HG03097 (cell line): Measurements from ENCODE around the gene SLC24A4.

Source experiments
- ATAC-seq: cut with Tn5 transposase; IDR thresholded peaks from one replicate; pipeline ENCODE4 v1.9.1; 2021; ENCODE audit not compliant: unreplicated experiment, low FRiP score

The SLC24A4 gene

DNA sequence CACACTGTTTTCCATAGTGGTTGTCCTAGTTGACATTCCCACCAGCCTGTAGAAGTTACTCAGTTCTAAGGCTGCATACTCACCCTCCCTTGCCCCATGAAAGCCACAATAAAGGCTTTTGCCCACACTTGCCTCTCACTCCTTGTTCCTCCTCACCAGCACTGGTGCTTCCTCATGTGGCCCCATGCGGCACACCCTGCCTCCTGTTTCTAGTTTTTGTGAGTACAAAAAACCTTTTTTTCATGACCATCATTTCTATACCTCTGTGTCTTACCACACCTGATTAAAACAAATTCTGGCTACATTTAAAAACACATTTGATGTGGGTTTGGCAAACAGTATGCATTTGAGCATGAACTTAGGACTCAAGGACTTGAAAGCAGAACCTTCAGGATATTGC is 149.9 kb downstream of the SLC24A4 start:
- no peak for ATAC-seq

DNA sequence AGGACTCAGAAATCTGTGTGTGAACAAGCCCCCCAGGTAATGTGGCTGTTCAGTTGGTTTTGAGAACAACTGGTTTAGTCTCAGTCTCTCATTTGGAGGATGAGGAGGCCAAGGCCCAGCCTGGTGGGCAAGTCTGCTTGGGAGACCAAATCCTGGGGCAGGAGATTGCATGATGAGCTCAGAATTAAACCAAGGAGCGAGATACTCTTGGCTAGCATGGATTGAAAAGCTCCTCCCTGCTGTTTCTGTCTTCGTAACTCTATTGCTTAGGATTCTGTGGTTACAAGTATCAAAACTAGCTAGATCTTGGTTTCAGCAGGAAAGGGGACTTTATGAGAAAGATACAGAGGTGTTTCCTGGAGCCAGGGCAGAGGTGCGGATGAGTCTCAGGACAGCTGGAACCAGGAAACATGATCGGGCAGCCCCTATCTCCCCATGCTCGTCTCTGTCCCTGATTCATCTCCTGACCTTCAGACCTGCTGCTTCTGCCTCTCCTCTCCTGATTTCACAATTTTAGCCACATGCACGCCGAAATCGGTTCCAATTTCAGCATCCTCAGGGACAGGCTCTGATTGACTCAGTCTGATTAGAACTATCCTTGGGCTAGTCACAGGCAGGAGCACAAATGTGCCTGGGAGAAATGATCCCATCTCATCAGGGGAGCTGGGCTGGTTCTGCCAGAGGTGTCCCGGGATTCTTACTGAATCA is 150.4 kb downstream of the SLC24A4 start:
- no peak for ATAC-seq

DNA sequence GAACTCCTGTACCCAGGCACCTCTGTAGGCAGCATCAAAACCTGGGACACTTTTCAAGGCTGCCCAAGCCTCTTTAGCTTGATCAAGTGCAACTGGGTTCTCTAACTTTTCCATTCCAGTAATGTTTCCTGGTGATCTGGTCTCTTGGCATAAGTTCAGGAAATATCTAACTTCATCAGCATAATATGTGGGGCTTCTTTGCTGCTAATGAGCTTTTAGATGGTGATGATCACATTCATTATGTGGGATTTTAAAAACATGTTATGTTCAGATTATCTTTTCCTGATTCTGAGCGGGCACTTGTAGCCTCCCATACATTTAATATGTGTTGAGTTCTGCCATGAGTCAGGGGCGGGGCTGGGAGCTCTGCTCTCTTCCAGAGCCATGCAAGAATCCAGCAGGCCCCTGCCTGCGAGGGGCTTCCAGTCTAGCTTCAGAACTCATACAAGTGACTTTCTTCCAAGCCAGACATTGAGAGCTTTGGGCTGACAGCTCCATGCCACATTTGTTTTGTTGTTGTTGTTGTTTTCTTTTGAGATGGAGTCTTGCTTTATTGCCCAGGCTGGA is 151.1 kb downstream of the SLC24A4 start:
- ATAC-seq, result no peak

DNA sequence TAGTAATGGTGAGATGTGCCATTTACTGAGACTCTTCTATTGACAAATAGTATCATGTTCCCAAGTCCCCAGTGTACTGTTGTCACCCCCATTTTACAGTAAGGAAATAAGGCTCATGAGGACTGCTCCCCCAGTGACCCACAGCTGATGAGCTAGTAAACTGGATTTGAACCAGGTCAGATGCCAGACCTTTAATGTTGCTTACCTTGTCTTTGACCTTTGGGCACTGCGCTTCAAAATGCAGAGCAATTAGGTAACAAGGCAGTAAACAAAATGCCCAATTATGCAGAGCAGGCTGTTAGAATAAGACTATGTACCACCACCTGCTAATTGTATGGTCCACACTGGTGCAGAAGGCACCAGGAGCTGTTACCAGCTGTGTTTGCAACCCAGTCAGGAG is 152.1 kb downstream of the SLC24A4 start:
- ATAC-seq, result no peak

- no peak for ATAC-seq
Observed at GRCh38 chr14:92475451-92476187, 152.7 kb downstream of the SLC24A4 start.

- ATAC-seq, result no peak
Observed at GRCh38 chr14:92480856-92481255, 157.9 kb downstream of the SLC24A4 start.

- ATAC-seq, result no peak
Observed at GRCh38 chr14:92481386-92481785, 158.4 kb downstream of the SLC24A4 start.

- no peak for ATAC-seq
Observed at GRCh38 chr14:92481811-92482555, 159.0 kb downstream of the SLC24A4 start.

GRCh38 chr14:92482621-92483319 is 159.8 kb downstream of the SLC24A4 start:
- ATAC-seq, result no peak

- ATAC-seq, result no peak
Observed at GRCh38 chr14:92484132-92484823, 161.3 kb downstream of the SLC24A4 start.

DNA sequence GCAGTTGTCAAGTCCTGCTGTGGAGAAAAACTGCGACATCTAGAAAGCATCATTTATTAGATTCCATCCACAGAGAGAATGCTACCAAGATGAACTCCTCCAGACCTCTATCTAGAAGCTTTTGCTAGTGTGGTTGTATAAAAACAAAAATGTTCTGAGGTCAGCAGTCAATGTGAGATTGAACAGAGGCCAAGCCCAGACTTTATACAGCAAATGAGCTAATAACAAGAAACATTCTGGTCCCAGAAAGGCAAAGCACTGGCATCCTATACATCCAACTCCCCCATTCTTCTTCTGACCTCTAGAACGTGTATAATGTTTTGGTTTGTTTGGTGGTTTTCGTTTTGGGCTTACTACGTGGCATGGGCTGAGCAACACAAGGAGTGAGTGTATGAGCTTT is 163.9 kb downstream of the SLC24A4 start:
- ATAC-seq, result no peak

GRCh38 chr14:92487513-92488133 is 164.7 kb downstream of the SLC24A4 start:
- no peak for ATAC-seq

GRCh38 chr14:92489394-92490238 is 166.7 kb downstream of the SLC24A4 start:
- no peak for ATAC-seq

DNA sequence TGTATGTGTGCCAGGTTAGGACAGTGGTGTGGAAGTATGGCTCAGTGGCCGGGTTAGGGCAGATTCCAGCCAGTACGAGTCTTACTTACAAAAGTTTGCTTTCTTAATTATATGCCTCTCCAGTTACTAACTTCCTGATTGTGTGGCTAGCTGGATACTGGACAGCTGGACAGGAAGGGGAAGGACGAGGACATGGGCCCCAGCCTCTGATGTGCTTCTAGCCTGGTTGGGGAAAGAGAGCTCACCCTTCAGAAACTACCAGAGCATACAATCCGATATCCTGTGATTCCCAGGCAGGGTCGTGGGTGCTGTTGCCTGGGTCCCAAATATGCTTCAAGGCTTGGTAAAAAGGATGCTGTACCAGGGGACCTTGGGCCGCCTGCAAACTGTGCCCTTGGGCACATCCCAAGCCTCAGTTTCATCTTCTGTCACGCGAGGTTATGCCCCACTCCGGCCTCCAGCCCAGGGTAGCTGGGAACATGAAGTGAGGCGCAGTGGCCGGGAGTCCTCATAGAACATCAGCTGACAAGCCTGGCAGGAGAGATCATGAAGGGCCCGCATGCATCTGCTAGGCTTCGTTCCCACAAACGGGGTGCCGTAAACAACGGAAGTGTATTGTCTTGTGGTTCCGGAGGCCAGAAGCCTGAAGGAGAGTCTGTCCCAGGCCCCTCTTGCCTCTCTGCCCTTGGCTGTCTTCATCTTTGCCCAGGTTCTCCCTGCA is 167.4 kb downstream of the SLC24A4 start:
- no peak for ATAC-seq

- ATAC-seq, result no peak
Observed at GRCh38 chr14:92491782-92492181, 168.8 kb downstream of the SLC24A4 start.

DNA sequence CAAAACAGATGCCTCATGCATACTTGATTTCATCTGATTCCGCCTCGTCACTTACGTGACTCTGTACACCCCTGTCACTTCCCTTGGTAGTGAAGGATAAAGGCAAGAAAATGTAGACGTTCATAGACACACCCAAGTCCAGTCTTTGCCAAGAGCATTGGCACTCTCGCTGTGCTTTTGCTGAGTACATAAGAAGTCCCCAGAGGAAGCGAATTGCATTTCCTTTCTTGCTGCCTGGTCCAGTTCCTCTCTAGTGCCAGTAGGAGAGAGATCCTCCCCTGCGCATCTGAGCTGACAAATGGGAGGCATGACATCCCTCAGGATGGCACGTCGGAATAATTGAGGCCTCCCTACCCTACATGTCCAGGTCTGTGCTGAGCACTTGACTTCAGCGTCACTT is 169.3 kb downstream of the SLC24A4 start:
- ATAC-seq, result no peak

DNA sequence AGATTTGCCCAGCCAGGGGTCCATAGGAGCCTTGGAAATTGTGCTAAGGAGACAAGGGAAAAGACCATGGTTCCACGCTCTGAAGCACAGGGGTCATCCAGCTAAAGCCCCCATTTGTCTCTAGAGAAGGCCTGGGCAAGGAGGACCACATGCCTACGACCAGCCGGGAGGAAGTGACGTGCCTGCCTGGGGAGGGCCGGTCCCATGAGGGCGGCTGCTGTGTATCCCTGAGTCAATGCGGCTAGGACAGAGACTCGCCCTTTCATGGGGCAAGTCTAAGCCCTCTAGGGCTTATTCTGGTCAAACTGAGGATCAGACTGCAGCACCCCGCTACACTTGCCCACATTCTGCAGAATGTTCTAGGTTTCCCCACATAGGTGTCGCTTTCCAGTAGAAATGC is 170.1 kb downstream of the SLC24A4 start:
- no peak for ATAC-seq

GRCh38 chr14:92493492-92493891 is 170.5 kb downstream of the SLC24A4 start:
- ATAC-seq, result no peak
